DMS 273 (cell line): ENCODE measurements around the gene MNAT1.
"Not testable (repeated sequence)": the region's sequence is repeated elsewhere in the genome, so short reads cannot be mapped to it uniquely, and the experiment has no call there.

ENCODE experiments used
- DNase-seq: peaks from one replicate; lab custom pipeline; 2025; ENCODE audit not compliant: unreplicated experiment; lab: John Stamatoyannopoulos, UW

MNAT1 gene

DNA sequence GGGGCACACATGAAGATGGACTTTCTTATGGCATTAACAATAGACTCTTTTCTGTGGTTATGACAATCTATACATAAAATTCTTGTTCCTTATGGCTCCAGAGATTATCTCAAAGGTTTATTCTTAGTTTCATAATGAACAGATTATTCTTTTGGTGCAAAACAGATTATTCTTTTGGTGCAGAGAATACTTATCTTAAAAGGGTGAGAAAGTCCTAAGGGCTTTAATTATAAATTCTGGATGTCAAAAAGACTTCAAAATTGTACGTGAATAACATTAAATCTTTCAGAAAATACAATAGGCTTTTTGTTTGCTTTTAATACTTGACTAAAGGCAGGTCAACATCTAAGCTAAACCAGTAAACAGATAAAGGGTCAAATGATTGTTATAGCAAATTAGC, 69.3 kb downstream of the MNAT1 start:
- DNase-seq: no peak

DNA sequence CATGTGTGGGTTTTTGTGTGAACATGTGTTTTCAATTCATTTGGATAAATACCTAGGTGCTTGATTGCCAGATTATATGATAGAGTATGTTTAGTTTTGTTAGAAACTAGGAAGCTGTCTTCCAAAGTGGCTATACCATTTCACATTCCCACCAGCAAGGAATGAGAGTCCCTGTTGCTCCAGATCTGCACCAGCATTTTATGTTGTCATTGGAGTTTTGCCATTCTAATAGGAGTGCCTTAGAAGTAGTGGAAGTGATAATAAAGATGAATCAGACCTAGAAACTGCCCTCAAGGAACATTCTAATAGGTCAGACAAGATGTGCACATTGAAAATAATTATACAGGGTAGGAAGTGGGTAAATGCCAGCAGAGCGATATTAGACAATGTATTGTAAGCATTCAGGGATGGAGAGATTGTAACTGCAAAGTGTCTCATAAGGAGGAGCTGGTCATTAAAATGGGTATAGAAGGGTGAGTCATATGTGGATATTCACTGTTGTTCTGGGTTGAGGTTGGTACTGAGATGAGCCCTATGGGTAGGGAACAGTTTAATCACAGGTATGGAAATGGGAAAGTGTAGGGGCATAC, 71.4 kb downstream of the MNAT1 start:
- no peak for DNase-seq

DNA sequence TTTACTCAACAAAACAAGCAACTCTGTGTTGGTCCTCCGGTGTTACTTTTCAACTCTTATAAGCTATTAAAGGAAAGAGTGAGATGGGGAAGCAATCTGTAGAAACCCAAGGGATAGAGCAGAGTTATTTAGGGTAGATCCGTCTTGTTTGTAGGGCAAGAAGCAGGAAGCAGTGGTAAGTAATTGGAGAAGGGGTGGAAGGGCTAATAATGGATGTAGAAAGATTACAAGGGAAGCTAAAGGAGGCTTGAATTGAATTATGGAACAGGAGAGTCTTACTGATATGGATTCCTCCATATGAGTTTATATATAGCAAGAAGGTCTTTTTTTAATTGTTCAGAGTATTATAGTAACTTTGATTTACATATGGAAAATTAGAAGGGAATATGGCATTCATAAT, 72.7 kb downstream of the MNAT1 start:
- no peak for DNase-seq

DNA sequence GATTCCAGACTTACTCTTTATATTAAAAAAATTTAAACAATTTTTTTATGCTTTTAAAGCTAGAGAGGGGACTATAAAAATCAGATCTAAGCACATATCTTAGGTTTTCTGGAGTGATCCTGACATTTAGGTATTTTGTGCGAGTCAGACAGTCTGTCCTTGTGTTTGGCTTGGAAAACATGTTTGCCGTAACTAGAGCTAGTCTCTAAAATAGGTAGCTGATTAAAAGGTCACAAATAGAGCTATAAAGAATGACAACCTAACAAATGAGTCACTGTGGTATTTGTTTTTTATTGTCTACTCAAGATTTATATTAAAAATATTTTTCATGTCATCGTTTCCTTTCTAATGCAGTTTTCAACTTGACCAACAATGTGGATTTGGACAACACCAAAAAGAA, 73.4 kb downstream of the MNAT1 start:
- DNase-seq: no peak

DNA sequence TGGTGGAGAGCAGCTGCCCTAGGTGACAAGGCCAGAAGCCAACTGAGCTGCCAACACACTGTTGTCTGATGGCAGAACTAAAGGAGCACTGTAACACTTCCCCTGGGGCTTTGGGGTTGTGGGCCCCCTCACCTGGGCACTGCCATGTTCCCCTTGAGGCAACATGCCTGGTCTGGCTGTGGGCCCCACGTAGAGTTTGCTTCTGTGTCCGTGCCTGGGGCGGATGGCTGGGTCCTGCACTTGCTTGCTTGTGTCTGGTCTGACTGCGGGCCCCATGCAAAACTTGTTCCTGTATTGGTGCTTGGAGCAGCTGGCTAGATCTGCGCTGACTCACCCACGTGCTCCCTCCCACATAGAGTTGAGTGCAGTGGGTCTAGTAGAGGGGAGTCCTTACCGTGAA, 78.4 kb downstream of the MNAT1 start:
- no peak for DNase-seq

DNA sequence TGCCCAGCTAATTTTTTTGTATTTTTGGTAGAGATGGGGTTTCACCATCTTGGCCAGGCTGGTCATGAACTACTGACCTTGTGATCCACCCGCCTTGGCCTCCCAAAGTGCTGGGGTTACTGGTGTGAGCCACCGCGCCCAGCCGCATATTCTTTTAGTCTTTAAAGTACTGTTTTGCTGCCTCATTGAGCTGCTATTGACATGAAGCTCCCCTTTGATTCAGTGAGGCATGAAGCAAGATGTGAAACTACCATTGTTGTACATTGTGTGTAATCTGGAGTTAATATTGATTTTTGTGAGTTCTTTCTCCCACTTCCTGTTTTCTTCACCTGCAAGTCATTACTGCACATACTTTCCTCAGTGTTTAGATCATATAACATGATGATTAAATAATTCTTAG, 80.8 kb downstream of the MNAT1 start:
- DNase-seq: no peak

DNA sequence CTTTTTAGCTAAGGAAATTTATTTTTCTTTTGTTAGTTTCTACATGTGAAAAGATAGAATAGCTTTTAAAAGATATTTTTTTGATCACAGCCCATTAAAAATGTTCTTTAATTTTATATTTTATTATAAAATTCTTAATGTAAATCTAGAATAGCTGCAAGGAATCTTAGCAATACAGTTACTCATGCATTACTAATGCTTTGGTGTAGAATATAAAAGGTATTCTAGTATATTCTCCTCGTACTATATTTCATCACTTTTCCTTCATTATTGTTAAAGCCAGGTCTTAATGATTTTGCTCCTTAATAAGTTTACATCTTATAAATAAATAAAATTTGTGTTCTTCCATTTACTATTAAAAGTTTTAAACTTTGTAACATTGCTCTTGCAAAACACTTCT, 82.6 kb downstream of the MNAT1 start:
- DNase-seq: no peak

DNA sequence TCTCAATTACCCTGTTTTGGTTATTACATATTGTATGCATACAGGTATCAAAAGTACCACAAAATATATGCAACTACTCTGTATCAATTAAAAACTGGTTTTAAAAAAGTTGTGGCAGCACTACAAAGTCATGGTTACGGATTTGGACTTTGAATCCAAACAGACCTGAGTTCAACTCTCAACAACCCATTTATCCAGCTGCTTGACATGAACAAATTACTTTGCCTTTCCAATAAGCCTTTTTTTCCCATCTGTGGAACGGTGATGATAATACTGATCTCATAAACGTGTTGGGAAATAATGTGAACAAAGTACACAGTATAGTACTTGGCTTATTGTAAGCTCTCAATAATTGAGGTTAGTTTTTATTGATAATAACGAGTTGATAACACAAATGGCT, 85.0 kb downstream of the MNAT1 start:
- DNase-seq: no peak

DNA sequence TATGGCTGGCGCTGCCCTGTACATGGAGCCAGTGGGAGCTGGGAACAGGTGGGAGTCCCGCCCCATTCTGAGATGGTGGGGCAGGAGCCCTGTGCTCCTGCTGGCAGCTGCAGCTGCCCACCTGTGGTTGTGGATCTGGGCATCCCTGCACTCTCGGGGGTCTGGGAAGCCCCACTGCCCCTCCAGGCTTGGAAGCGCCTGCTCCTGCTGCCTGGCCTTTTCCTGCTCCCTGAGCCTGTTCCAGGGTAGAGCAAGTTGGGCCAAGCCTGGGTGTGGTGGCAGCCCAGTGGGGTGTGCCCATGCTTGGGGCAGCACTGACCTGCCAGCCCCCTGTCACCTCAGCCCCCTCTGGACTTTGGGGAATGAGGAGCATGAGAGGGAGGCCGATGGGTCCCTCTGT, 104.0 kb downstream of the MNAT1 start:
- DNase-seq: no peak

DNA sequence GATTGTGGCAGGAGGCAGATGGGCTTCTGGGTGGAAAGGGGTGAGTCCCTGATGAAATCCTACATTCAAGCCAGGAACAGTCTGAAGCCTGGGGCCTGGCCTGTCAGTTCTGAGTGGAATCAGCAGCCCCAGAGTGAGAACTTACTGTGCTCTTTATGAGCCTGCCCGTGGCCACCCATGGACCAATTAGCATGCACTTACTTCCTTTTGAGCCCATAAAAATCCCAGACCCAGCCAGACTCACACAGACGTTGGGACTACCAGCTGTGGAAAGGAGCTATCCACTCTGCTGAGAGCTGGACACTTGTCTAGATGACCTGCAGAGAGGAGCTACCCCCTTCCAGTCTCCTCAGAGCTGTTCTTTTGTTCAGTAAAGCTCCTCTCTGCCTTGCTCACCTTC, 104.5 kb downstream of the MNAT1 start:
- DNase-seq: no peak

DNA sequence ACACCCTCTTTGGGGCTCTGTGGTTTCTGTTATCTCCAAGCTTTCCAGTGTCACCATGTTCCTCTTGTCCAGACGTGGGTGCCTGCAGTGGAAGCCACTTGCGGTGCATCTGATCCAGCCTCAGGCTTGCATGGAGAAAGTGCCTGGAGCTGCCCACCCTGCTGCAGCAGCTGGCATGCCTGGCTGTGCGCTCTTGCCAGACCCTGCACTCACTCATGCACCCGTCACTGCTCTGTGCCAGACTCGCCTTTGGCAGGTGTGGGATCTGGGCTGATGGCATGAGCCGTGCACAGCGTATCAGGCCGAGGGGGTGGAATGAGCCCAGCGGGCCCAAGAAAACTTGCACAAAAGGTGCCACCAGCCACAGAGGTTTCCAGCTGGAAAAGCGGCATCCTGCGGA, 105.1 kb downstream of the MNAT1 start:
- DNase-seq: no peak

DNA sequence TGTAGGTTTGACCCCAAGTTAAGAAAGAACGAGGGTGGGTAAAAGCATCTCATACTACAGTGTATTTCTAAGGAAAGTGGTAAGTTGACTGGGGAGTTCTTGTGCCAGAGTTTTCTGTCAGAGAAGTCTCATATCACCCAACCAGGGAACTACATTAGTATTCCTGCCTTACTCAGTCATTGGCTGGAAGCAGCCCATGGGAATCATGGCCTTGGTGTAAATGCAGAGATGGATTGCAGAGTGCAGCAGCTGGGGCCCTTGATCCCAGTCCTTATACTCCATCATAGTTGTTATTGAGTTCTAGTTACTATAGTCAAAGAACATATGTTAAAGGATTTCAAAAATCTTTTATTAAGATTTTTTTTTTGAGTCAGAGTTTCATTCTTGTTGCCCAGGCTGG, 105.8 kb downstream of the MNAT1 start:
- peak; percentile 11 for DNase-seq

DNA sequence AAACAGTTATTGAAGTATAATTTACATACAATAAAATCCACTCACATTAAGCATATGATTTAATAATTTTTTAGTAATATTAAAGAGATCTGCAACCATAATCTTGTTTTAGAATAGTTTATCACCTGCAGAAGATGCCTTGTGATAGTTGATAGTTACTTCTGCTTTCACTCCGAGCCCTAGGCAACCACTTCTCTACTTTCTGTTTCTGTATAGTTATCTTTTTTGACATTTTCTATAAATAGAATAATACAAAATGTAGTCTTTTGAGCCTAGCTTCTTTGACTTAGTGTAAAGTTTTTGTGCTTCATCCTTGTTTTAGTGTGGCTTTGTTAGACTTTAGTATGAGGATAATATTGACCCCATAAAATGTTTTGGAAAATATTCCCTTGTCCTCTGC, 111.0 kb downstream of the MNAT1 start:
- no peak for DNase-seq

DNA sequence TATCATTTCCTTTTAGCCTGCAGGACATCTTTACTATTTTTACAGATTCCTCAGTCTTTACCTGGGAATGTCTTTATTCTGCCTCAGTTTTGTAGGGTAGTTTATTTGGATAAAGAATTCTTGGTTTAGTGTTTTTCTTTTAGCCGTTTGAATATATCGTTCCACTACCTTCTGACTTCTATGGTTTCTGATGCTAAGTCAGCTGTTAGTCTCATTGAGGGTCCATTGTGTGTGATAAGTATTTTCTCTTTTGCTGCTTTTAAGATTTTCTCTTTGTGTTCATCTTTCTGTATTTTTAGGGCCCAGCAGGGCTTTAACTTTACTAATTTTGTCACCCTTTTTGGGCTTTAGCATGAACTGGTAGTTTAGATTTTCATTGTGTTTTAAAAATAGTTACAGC, 113.5 kb downstream of the MNAT1 start:
- DNase-seq: no peak

DNA sequence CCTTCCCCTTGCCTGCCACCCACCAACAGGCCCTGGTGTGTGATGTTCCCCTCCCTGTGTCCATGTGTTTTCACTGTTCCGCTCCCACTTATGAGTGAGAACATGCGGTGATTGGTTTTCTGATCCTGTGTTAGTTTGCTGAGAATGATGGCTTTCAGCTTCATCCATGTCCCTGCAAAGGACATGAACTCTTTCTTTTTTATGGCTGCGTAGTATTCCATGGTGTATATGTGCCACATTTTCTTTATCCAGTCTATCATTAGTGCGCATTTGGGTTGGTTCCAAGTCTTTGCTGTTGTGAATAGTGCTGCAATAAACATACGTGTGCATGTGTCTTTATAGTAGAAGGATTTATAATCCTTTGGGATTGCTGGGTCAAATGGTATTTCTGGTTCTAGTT, 117.1 kb downstream of the MNAT1 start:
- DNase-seq: not testable (repeated sequence)

DNA sequence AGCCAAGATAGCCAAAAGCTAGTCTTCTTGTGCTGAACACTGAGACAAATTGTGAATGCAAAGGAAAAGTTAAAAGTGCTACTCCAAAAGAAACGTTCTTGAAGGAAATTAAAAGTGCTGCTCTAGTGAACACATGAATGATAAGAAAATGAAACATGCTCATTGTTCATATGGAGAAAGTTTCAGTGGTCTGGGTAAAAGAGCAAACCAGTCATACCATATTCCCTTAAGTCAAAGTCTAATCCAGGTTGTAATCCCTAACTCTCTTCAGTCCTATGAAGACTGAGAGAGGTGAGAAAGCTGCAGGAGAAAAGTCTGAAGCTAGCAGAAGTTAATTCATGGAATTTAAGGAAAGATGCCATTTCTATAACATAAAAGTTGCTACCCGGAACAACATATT, 121.5 kb downstream of the MNAT1 start:
- DNase-seq: no peak

DNA sequence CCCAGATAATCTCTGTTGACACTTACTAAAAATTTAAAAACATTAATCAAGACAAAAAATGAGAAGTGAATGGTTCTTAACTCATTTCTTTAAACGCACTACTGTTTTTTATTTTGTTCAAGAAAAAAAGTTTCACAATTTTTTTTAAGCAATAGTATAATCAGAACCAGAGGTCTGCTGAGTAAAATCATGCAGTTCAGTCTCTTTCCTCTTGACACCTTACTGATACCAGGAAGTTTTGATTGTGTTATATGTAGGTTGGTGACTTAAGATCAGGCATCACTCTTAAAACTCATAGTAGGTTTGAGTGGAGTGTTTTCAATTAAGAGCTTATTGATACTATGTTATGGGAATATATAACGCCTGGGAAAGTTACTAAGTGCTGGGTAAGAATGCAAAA, 125.0 kb downstream of the MNAT1 start:
- DNase-seq: no peak

DNA sequence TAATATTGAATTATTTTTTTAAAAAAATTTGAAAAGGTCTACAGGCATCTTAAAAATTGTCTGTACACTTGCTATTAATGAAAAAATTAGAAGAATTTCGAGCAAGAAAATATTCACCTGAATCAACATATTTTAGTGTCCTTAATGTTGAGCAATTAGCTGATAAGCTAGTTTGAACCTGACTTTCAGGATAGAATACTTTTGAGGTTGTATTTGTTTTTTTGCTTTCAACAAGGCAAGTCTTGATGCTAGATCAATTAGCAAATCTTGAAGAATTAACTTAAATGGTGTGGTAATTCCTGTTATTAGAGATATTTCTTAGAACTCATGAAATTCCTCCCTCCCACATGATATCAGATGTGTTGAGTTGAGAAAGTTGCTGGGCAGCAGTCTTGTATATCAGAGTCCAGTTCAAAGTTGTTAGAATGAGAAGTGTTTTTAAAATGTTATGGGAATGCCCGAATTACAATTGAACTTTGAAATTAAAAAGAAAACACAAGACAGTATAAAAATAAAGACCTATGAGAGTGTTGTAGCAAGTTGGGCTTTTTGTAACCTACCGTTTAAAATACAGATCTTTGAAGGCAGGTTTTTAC, 127.1 kb downstream of the MNAT1 start:
- DNase-seq: no peak

DNA sequence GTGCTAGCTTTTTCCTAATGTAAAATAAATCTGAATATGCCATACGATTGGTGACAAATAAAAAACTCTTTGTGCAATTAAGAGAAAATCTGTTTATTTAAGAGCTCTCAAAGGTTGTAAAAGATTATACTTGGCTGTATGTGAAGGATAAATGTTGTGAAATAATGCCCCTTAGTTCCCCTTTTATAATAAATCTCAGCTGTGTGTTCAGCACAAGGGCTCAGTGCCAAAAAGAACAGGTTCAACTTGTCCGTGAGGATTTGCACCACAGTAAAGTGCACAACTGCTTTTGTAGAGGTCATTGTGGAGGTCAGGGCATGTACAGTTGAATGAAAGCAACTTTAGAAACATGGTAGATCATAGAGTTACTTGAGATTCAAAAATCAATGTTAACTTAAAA, 127.7 kb downstream of the MNAT1 start:
- DNase-seq: peak; percentile 9

DNA sequence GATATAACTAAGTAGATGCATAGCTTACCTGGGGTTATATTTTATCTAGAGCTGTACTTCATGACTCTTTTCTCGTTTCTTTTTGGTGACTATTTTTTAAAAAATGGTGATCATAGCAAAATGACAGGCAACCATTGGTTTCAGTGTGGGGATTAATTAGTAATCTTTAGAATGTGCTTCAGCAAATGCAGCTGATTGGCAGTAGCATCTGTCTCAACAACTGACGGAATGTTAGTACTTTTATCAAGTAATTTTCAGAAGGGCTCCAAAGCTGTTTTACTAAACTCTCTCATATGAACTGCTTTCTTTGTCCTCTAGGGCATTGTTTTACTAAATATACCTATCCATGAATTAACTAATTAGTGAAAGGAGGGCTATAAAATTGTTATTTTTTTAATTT, 128.7 kb downstream of the MNAT1 start:
- DNase-seq: no peak

DNA sequence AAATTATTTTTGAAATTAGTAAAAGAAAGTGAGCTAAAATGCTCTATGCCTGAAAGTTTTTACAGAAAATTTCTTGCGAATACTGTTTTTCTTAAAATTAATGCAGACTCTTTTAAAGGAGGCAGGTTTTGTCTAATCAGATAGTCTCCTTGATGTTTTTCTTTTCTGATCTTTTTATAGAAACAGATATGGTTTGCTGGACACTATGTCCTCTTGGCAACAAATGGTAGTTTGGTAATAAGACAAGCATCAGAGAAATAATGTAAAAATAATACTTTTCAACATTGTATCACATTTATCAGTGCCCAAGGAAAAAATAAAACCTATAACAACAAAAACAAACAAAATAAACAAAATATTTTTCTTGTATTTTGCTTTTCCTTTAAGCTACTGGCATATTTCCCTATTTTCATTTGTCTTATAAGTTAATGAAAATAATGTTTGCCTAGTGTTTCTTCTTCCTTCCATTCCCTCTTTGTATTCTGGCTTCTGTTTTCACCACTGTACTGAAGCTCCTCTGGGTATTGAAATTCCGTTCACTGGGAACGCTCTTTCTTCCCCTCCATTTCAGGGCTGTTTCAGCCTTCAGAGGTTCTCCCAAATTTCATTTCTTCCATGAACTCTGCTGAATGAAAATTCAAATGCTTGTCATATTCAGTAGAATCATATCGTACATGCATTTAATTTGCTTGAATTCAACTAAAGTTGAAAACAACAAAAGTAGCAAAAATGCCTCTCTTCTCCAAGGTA, 131.0 kb downstream of the MNAT1 start:
- DNase-seq: no peak

DNA sequence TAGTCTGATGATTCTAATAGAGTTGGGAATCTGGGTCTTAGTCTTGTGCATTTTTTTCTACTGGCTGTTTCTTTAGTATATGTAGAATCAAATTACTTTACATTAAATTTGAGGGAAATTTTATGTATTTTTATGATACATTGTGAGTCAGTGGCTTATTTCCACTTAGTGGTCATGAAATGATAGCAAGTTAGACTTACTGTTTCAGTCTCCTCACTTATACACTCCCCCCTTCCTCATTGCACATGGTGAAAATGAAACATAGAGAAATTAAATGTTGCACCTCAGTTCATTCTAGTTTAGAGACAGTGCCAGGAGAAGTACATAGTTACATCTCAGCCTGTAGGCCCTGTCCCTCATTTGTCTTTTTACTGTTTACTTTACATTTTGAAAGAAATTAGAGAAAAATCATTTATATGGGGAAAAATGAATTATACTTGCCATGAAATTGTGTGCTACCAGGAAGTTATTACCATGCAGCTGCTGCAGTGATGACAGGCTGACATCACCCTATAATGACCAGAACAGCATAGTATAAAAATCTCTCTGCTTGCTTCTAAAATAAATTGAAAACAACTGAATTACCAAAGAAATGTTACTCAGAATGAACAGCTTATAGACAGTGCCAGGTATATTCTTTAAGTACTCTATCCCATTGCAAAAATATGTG, 133.1 kb downstream of the MNAT1 start:
- DNase-seq: no peak
